Mesenchymal stem cell (in vitro differentiated cells and primary cell): Measurements from ENCODE around the gene TRIP13.

ENCODE experiments used
- DNase-seq: peaks from one replicate; pipeline ENCODE4 v3.0.0-alpha.2; 2013
- H2AFZ ChIP-seq: one replicate; pipeline ENCODE4 v1.6.1; 2013; ENCODE audit warnings: low read depth, mild to moderate bottlenecking, control low read depth, inconsistent platforms, low read length, moderate library complexity
- H2AK5ac ChIP-seq: 2 replicates; pipeline ENCODE4 v1.6.1; 2013; ENCODE audit warnings: low read length, moderate library complexity, mild to moderate bottlenecking, inconsistent platforms; ENCODE audit not compliant: severe bottlenecking
- H2BK120ac ChIP-seq: one replicate; pipeline ENCODE4 v1.6.1; 2013; ENCODE audit warnings: low read depth, mild to moderate bottlenecking, inconsistent platforms, low read length, moderate library complexity
- H2BK12ac ChIP-seq, 2 experiments: one replicate each; pipeline ENCODE4 v1.6.1; 2013; ENCODE audit warnings: inconsistent platforms in 2 of 2, low read length in 2 of 2, mild to moderate bottlenecking in 2 of 2, moderate library complexity in 2 of 2, control low read depth in 1 of 2
- H2BK15ac ChIP-seq: one replicate; pipeline ENCODE4 v1.6.1; 2013; ENCODE audit warnings: mild to moderate bottlenecking, low read depth, inconsistent platforms; ENCODE audit not compliant: poor library complexity, severe bottlenecking
- H2BK5ac ChIP-seq: 2 replicates; pipeline ENCODE4 v1.6.1; 2013; ENCODE audit warnings: low read depth, mild to moderate bottlenecking, low read length, control low read depth, inconsistent platforms; ENCODE audit not compliant: poor library complexity, severe bottlenecking
- H3K14ac ChIP-seq, 2 experiments: one replicate each; pipeline ENCODE4 v1.6.1; 2013; ENCODE audit warnings: inconsistent platforms in 2 of 2, low read length in 2 of 2, control low read depth in 1 of 2, mild to moderate bottlenecking in 1 of 2, moderate library complexity in 1 of 2
- H3K18ac ChIP-seq, 2 experiments: one replicate each; pipeline ENCODE4 v1.6.1; 2013; ENCODE audit warnings: inconsistent platforms in 2 of 2, low read length in 2 of 2, control low read depth in 1 of 2, low read depth in 1 of 2, mild to moderate bottlenecking in 1 of 2
- H3K23ac ChIP-seq, 2 experiments: one replicate each; pipeline ENCODE4 v1.6.1; 2013; ENCODE audit warnings: inconsistent platforms in 2 of 2, low read length in 2 of 2, mild to moderate bottlenecking in 2 of 2, moderate library complexity in 2 of 2, control low read depth in 1 of 2
- H3K27ac ChIP-seq: 2 replicates; pipeline ENCODE4 v1.5.1; 2013; ENCODE audit warnings: mild to moderate bottlenecking, moderate library complexity, low read length, control low read depth, inconsistent platforms; ENCODE audit not compliant: poor library complexity, severe bottlenecking
- H3K27me3 ChIP-seq, 2 experiments: 2 replicates each; pipeline versions ENCODE4 v1.6.1 to v1.7.0; 2013; ENCODE audit warnings: low read length in 2 of 2, mild to moderate bottlenecking in 2 of 2, moderate library complexity in 2 of 2, control low read depth in 1 of 2, inconsistent platforms in 1 of 2; ENCODE audit not compliant: control insufficient read depth in 1 of 2, insufficient read depth in 1 of 2
- H3K36me3 ChIP-seq, 2 experiments: 2 replicates each; pipeline versions ENCODE4 v1.6.1 to v1.7.0; 2013; ENCODE audit warnings: low read length in 2 of 2, control low read depth in 1 of 2, inconsistent platforms in 1 of 2, low read depth in 1 of 2, mild to moderate bottlenecking in 1 of 2; ENCODE audit not compliant: insufficient read depth in 2 of 2, control insufficient read depth in 1 of 2
- H3K4ac ChIP-seq, 2 experiments: one replicate each; pipeline ENCODE4 v1.6.1; 2013; ENCODE audit warnings: inconsistent platforms in 2 of 2, low read length in 2 of 2, mild to moderate bottlenecking in 2 of 2, moderate library complexity in 2 of 2, control low read depth in 1 of 2, low read depth in 1 of 2
- H3K4me1 ChIP-seq: 2 replicates; pipeline ENCODE4 v1.6.1; 2013; ENCODE audit warnings: low read depth, low read length, control low read depth; ENCODE audit not compliant: control insufficient read depth, insufficient read depth
- H3K4me2 ChIP-seq: 2 replicates; pipeline ENCODE4 v1.6.1; 2013; ENCODE audit warnings: low read length, mild to moderate bottlenecking, inconsistent platforms; ENCODE audit not compliant: poor library complexity, severe bottlenecking
- H3K4me3 ChIP-seq, 2 experiments: 2 replicates each; pipeline versions ENCODE4 v1.5.1 to v1.7.0; 2013; ENCODE audit warnings: low read length in 2 of 2, mild to moderate bottlenecking in 2 of 2, control low read depth in 1 of 2, low read depth in 1 of 2; ENCODE audit not compliant: insufficient read depth in 1 of 2
- H3K79me1 ChIP-seq: replicated peaks from 2 replicates; pipeline ENCODE4 v1.6.1; 2013; ENCODE audit warnings: mild to moderate bottlenecking, control low read depth, low read length, inconsistent platforms; ENCODE audit not compliant: poor library complexity, severe bottlenecking
- H3K9ac ChIP-seq: 2 replicates; pipeline ENCODE4 v1.7.0; 2013; ENCODE audit warnings: mild to moderate bottlenecking, low read length, moderate library complexity
- H3K9me3 ChIP-seq: 2 replicates; pipeline ENCODE4 v1.7.0; 2013; ENCODE audit warnings: mild to moderate bottlenecking, low read length; ENCODE audit not compliant: control insufficient read depth
- H4K8ac ChIP-seq: one replicate; pipeline ENCODE4 v1.6.1; 2013; ENCODE audit warnings: inconsistent platforms, mild to moderate bottlenecking, low read length, moderate library complexity
- H4K91ac ChIP-seq: one replicate; pipeline ENCODE4 v1.6.1; 2013; ENCODE audit warnings: mild to moderate bottlenecking, low read length, inconsistent platforms
- WGBS: methylation state at CpG from one replicate; pipeline ENCODE4 v1.1.7; 2013; ENCODE audit warnings: mixed read lengths; 5-methylcytosine and 5-hydroxymethylcytosine counted together

The TRIP13 gene

GRCh38 chr5:961002-961710 lies 68.5 kb downstream of the TRIP13 start:
- no peak overlapping the region for H2AK5ac ChIP-seq
- no peak overlapping the region for H3K9ac ChIP-seq
- H3K27me3 ChIP-seq: peaks cover 64 to 67% of the 10 kb centered on the region in 2 experiments
- WGBS: 90% methylated on average over 26 of the region's 27 CpGs
- no peak overlapping the region for H4K8ac ChIP-seq
- H3K14ac ChIP-seq: no peak overlapping the region
- peak overlapping the region in 1 of 2 experiments; percentile 94 for H2BK12ac ChIP-seq
- H3K9me3 ChIP-seq: no peaks in the 10 kb centered on the region
- H4K91ac ChIP-seq: peak overlapping the region; percentile 92
- H3K23ac ChIP-seq: no peak overlapping the region
- DNase-seq: no peak
- H2BK15ac ChIP-seq: no peak overlapping the region
- H3K4me3 ChIP-seq: no peak overlapping the region
- no peaks in the 10 kb centered on the region for H3K79me1 ChIP-seq
- H3K4ac ChIP-seq: peak overlapping the region; percentile 49 to 83
- H3K4me2 ChIP-seq: no peak overlapping the region
- H3K27ac ChIP-seq: no peak overlapping the region
- H2AFZ ChIP-seq: no peak overlapping the region
- H3K18ac ChIP-seq: peak overlapping the region; percentile 40 to 61
- no peak overlapping the region for H2BK5ac ChIP-seq
- peaks cover 21% of the 10 kb centered on the region for H3K4me1 ChIP-seq
- no peaks in the 10 kb centered on the region for H3K36me3 ChIP-seq
- H2BK120ac ChIP-seq: no peak overlapping the region

GRCh38 chr5:961711-962240 lies 69.1 kb downstream of the TRIP13 start:
- peak overlapping the region; percentile 87 for H4K91ac ChIP-seq
- H3K14ac ChIP-seq: peak overlapping the region in 1 of 2 experiments; percentile 32
- WGBS: 95% methylated on average over 24 of the region's 24 CpGs

DNA sequence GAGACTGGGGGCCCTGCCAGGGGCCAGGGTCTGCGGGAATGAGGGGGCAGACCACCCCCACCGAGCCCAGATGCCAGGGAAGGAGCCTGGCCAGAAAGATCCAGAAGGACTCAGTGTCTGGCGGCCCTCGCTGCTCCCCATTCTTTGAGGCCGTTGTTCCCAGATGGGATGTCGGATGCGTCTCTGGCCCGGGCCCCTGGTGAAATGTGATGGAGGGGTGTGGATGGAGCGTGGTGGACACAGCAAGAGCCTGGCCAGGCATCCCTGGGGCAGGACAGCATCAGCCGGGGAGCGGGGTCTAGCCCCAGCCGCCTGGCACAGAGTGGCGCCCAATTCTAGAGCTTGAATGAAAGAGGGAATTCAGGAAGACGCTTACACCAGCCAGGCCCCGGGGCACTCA lies 69.7 kb downstream of the TRIP13 start:
- no peaks in the 10 kb centered on the region for H3K9me3 ChIP-seq
- no peak overlapping the region for H2AK5ac ChIP-seq
- peak overlapping the region; percentile 72 to 78 for H3K18ac ChIP-seq
- no peak overlapping the region for H2BK5ac ChIP-seq
- H3K9ac ChIP-seq: no peak overlapping the region
- H3K27me3 ChIP-seq: peaks cover 72 to 75% of the 10 kb centered on the region in 2 experiments
- no peak overlapping the region for H2BK120ac ChIP-seq
- H3K4me2 ChIP-seq: no peak overlapping the region
- H3K4ac ChIP-seq: peak overlapping the region; percentile 35 to 79
- no peak overlapping the region for H3K4me3 ChIP-seq
- no peak overlapping the region for H4K91ac ChIP-seq
- no peaks in the 10 kb centered on the region for H3K79me1 ChIP-seq
- no peak for DNase-seq
- peak overlapping the region in 1 of 2 experiments; percentile 83 for H3K14ac ChIP-seq
- whole genome bisulfite sequencing: 99% methylated on average over 15 of the region's 15 CpGs
- H2BK12ac ChIP-seq: peak overlapping the region in 1 of 2 experiments; percentile 50
- no peak overlapping the region for H2AFZ ChIP-seq
- H3K36me3 ChIP-seq: no peaks in the 10 kb centered on the region
- peaks cover 10% of the 10 kb centered on the region for H3K4me1 ChIP-seq
- peak overlapping the region; percentile 2 for H2BK15ac ChIP-seq
- no peak overlapping the region for H3K23ac ChIP-seq
- no peak overlapping the region for H4K8ac ChIP-seq
- no peak overlapping the region for H3K27ac ChIP-seq

More at GRCh38 chr5:961711-962240, 69.1 kb downstream of the TRIP13 start:
- Histone ChIP-seq H2BK12ac (peak overlapping the region; percentile 67 to 94), H3K27ac (no peak overlapping the region), H3K4ac (peak overlapping the region; percentile 79 to 80), H3K36me3 (no peaks in the 10 kb centered on the region), H3K23ac (no peak overlapping the region), H4K8ac (peak overlapping the region; percentile 19), H2BK15ac (peak overlapping the region; percentile 44), H3K4me1 (peaks cover 14% of the 10 kb centered on the region), H3K9ac (no peak overlapping the region), H2BK120ac (no peak overlapping the region), H3K18ac (peak overlapping the region; percentile 35 to 87), H3K4me3 (no peak overlapping the region), H3K79me1 (no peaks in the 10 kb centered on the region), H2AK5ac (no peak overlapping the region), H2BK5ac (no peak overlapping the region), H3K9me3 (no peaks in the 10 kb centered on the region), H3K27me3 (peaks cover 66 to 69% of the 10 kb centered on the region in 2 experiments), H2AFZ (no peak overlapping the region), H3K4me2 (no peak overlapping the region)
- no peak for DNase-seq

DNA sequence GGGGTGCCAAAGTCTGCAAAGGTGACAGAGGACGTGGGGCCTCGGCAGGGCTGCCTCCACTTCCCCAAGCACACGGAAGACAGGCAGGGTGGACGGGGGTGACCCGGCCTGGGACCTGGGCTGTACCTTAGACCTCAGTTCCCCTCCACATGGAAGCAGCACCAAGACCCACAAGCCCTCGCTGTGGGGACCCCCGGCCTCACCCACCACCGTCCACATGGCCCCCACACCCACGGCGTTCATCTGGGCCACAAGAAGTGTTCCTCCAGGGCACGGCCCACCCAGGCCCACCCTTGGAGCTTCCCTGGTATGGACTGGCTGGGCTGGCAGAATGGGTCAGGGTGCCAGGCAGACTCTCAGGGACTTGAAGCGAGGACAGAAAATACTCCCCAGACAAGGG lies 70.1 kb downstream of the TRIP13 start:
- H3K4me3 ChIP-seq: no peak overlapping the region
- no peak for DNase-seq
- H3K36me3 ChIP-seq: no peaks in the 10 kb centered on the region
- 96% methylated on average over 11 of the region's 12 CpGs for WGBS
- no peak overlapping the region for H2AFZ ChIP-seq
- peak overlapping the region; percentile 2 for H2BK15ac ChIP-seq
- no peak overlapping the region for H3K23ac ChIP-seq
- peaks cover 6% of the 10 kb centered on the region for H3K4me1 ChIP-seq
- H3K4ac ChIP-seq: peak overlapping the region; percentile 35 to 40
- no peak overlapping the region for H3K27ac ChIP-seq
- peak overlapping the region; percentile 36 for H4K91ac ChIP-seq
- no peak overlapping the region for H2BK120ac ChIP-seq
- no peak overlapping the region for H3K4me2 ChIP-seq
- no peak overlapping the region for H2AK5ac ChIP-seq
- H3K79me1 ChIP-seq: no peaks in the 10 kb centered on the region
- peak overlapping the region; percentile 72 to 83 for H3K18ac ChIP-seq
- no peak overlapping the region for H2BK5ac ChIP-seq
- peaks cover 72 to 79% of the 10 kb centered on the region in 2 experiments for H3K27me3 ChIP-seq
- H3K9me3 ChIP-seq: no peaks in the 10 kb centered on the region
- no peak overlapping the region for H3K9ac ChIP-seq
- peak overlapping the region; percentile 59 to 87 for H2BK12ac ChIP-seq
- H3K14ac ChIP-seq: peak overlapping the region in 1 of 2 experiments; percentile 83
- H4K8ac ChIP-seq: peak overlapping the region; percentile 66
